ENCODE data around the gene MAK.
"Not testable (repeated sequence)": the region's sequence is repeated elsewhere in the genome, so short reads cannot be mapped to it uniquely, and the experiment has no call there.

Gene MAK

DNA sequence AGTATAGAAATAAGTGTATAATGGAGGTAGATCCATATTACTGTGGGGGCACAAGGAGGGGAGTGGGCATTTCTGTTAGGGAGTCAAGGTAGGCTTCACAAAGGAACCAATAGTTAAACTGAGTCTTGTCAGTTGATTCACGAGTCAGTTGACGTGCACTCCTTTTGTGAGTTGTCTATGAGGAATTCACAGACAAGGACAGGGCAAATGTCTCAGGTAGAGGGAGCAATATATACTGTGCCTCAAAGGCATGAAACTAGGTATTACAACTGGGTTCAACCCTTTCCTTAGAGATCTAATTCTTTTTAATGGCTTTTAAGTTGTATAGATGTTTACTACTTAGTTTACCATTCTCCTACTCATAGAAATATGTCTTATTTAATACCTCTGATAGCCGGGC, 104.5 kb downstream of the MAK start:
- Histone ChIP-seq H3K9me3 (ENCODE audit: control insufficient read depth, insufficient read depth, low read length) (no peaks in the 10 kb centered on the region), H3K4me1 (ENCODE audit: control insufficient read depth, insufficient read depth, low read length) (no peaks in the 10 kb centered on the region), H3K36me3 (ENCODE audit: control insufficient read depth, insufficient read depth, low read length) (peaks cover 3% of the 10 kb centered on the region; the same call in 1 of the 2 replicates), H3K27me3 (ENCODE audit: control insufficient read depth, insufficient read depth, low read length) (no peaks in the 10 kb centered on the region), H3K4me3 (ENCODE audit: low read length) (no peak overlapping the region), H3K27ac (ENCODE audit: low read length) (no peak overlapping the region)
- no peak for DNase-seq (ENCODE audit: low read depth, low spot score)
- no CpG with 5 or more reads among the region's 3 CpGs for WGBS (ENCODE audit: insufficient coverage, insufficient read length)

- no peak overlapping the region for H3K4me3 ChIP-seq (ENCODE audit: low read length)
- H3K9me3 ChIP-seq (ENCODE audit: control insufficient read depth, insufficient read depth, low read length) = no peaks in the 10 kb centered on the region
- no CpG with 5 or more reads among the region's 17 CpGs for WGBS (ENCODE audit: insufficient coverage, insufficient read length)
- DNase-seq (ENCODE audit: low read depth, low spot score) = no peak
- H3K4me1 ChIP-seq (ENCODE audit: control insufficient read depth, insufficient read depth, low read length) = no peaks in the 10 kb centered on the region
- no peak overlapping the region for H3K27ac ChIP-seq (ENCODE audit: low read length)
- H3K36me3 ChIP-seq (ENCODE audit: control insufficient read depth, insufficient read depth, low read length) = peaks cover 4% of the 10 kb centered on the region; the same call in 1 of the 2 replicates
- no peaks in the 10 kb centered on the region for H3K27me3 ChIP-seq (ENCODE audit: control insufficient read depth, insufficient read depth, low read length)
Measured at GRCh38 chr6:10733151-10733715, 105.1 kb downstream of the MAK start.

- no CpG with 5 or more reads among the region's 3 CpGs for WGBS (ENCODE audit: insufficient coverage, insufficient read length)
- no peak for DNase-seq (ENCODE audit: low read depth, low spot score)
- no peaks in the 10 kb centered on the region for H3K27me3 ChIP-seq (ENCODE audit: control insufficient read depth, insufficient read depth, low read length)
- H3K9me3 ChIP-seq (ENCODE audit: control insufficient read depth, insufficient read depth, low read length) = no peaks in the 10 kb centered on the region
- H3K27ac ChIP-seq (ENCODE audit: low read length) = no peak overlapping the region
- no peaks in the 10 kb centered on the region for H3K4me1 ChIP-seq (ENCODE audit: control insufficient read depth, insufficient read depth, low read length)
- H3K36me3 ChIP-seq (ENCODE audit: control insufficient read depth, insufficient read depth, low read length) = peaks cover 5% of the 10 kb centered on the region; the same call in 1 of the 2 replicates
- no peak overlapping the region for H3K4me3 ChIP-seq (ENCODE audit: low read length)
Measured at GRCh38 chr6:10730254-10730653, 108.1 kb downstream of the MAK start.

DNA sequence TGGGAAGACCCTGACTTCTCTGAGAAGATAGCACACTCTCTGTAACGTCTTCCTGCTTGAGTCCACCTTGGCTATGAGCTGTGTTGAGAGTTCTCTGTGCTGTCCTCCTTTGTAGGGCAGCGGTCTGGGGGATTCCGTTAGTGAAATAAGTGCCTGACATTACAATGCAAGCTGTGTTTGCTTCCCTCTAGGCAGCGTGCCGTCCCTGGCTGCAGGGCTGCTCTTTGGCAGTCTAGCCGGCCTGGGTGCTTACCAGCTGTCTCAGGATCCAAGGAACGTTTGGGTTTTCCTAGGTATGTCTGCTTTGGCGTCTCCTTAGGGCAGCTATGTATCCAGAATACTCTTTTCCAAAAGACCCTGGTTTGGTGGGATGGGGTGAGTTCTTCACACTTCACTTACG, 112.6 kb downstream of the MAK start:
- no peaks in the 10 kb centered on the region for H3K27me3 ChIP-seq (ENCODE audit: control insufficient read depth, insufficient read depth, low read length)
- no peak overlapping the region for H3K4me3 ChIP-seq (ENCODE audit: low read length)
- peaks cover 7% of the 10 kb centered on the region; the same call in 1 of the 2 replicates for H3K36me3 ChIP-seq (ENCODE audit: control insufficient read depth, insufficient read depth, low read length)
- WGBS (ENCODE audit: insufficient coverage, insufficient read length) = no CpG with 5 or more reads among the region's 9 CpGs
- no peaks in the 10 kb centered on the region for H3K9me3 ChIP-seq (ENCODE audit: control insufficient read depth, insufficient read depth, low read length)
- H3K4me1 ChIP-seq (ENCODE audit: control insufficient read depth, insufficient read depth, low read length) = peaks cover 2% of the 10 kb centered on the region; the same call in 1 of the 2 replicates
- no peak for DNase-seq (ENCODE audit: low read depth, low spot score)
- no peak overlapping the region for H3K27ac ChIP-seq (ENCODE audit: low read length)

DNA sequence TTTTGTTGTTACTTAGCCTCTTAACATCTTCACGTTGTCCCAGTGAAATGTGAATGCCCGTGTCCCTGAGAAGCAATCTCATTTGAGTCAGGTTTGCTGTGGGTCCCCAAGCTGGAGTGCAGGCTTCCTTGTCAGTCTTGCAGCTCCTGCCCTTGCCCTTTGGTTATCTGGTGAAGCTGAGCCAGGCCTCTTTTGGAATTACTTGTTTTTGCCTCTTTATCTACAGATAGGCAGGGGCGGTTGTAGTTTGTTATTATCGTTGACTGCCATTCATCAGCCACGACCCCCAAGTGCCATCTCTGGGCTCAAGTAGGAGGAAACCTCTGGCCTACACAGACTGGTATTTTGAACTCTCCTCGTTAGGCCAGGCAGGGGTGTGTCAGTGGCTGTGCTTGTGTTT, 113.3 kb downstream of the MAK start:
- no peak overlapping the region for H3K27ac ChIP-seq (ENCODE audit: low read length)

GRCh38 chr6:10723567-10723881, 114.8 kb downstream of the MAK start:
- no peaks in the 10 kb centered on the region for H3K27me3 ChIP-seq (ENCODE audit: control insufficient read depth, insufficient read depth, low read length)
- H3K9me3 ChIP-seq (ENCODE audit: control insufficient read depth, insufficient read depth, low read length) = no peaks in the 10 kb centered on the region; the same call in 1 of the 2 replicates
- peak overlapping the region; percentile 53; the same call in 1 of the 2 replicates for H3K4me3 ChIP-seq (ENCODE audit: low read length)
- no CpG with 5 or more reads among the region's 7 CpGs for WGBS (ENCODE audit: insufficient coverage, insufficient read length)
- H3K4me1 ChIP-seq (ENCODE audit: control insufficient read depth, insufficient read depth, low read length) = peaks cover 2% of the 10 kb centered on the region; the same call in 1 of the 2 replicates
- no peak overlapping the region for H3K27ac ChIP-seq (ENCODE audit: low read length)
- no peak for DNase-seq (ENCODE audit: low read depth, low spot score)
- H3K36me3 ChIP-seq (ENCODE audit: control insufficient read depth, insufficient read depth, low read length) = peaks cover 7% of the 10 kb centered on the region

More for the DNA sequence above, 113.3 kb downstream of the MAK start:
- no peak for DNase-seq (ENCODE audit: low read depth, low spot score)
- Histone ChIP-seq H3K4me1 (ENCODE audit: control insufficient read depth, insufficient read depth, low read length) (peaks cover 2% of the 10 kb centered on the region; the same call in 1 of the 2 replicates), H3K4me3 (ENCODE audit: low read length) (no peak overlapping the region), H3K9me3 (ENCODE audit: control insufficient read depth, insufficient read depth, low read length) (no peaks in the 10 kb centered on the region), H3K36me3 (ENCODE audit: control insufficient read depth, insufficient read depth, low read length) (peaks cover 6% of the 10 kb centered on the region), H3K27me3 (ENCODE audit: control insufficient read depth, insufficient read depth, low read length) (no peaks in the 10 kb centered on the region)
- WGBS (ENCODE audit: insufficient coverage, insufficient read length) = no CpG with 5 or more reads among the region's 6 CpGs

- Histone ChIP-seq H3K4me3 (ENCODE audit: low read length) (peak within 1 kb of the TSS; percentile 53; the same call in 1 of the 2 replicates), H3K27ac (ENCODE audit: low read length) (no peak within 1 kb of the TSS), H3K36me3 (ENCODE audit: control insufficient read depth, insufficient read depth, low read length) (peaks cover 5% of the 10 kb centered on the region), H3K27me3 (ENCODE audit: control insufficient read depth, insufficient read depth, low read length) (no peaks in the 10 kb centered on the region), H3K4me1 (ENCODE audit: control insufficient read depth, insufficient read depth, low read length) (peaks cover 2% of the 10 kb centered on the region; the same call in 1 of the 2 replicates), H3K9me3 (ENCODE audit: control insufficient read depth, insufficient read depth, low read length) (peaks cover 2% of the 10 kb centered on the region; the same call in 1 of the 2 replicates)
- WGBS (ENCODE audit: insufficient coverage, insufficient read length) = no CpG with 5 or more reads among the region's 55 CpGs
- peak; percentile 95 for DNase-seq (ENCODE audit: low read depth, low spot score)
Measured at GRCh38 chr6:10722820-10723566, 115.3 kb downstream of the MAK start, which contains the start of gene TMEM14C. TMEM14C (plus strand) TSS chr6:10723070; CDS start chr6:10724614, 1,544 bp downstream.

DNA sequence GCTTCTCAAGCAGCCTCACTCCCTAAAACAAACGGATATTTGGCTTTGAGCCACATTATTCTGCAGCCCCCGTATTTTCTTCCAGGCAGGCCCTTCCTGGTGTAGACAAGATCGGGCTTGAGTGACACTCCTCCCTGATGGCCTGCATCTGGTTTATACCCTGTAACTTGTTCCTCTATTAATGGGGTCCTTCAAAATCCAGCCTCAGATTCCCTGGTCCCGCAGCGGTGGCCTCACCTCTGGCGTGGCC, 115.8 kb downstream of the MAK start:
- Histone ChIP-seq H3K4me1 (ENCODE audit: control insufficient read depth, insufficient read depth, low read length) (peaks cover 2% of the 10 kb centered on the region; the same call in 1 of the 2 replicates), H3K27me3 (ENCODE audit: control insufficient read depth, insufficient read depth, low read length) (no peaks in the 10 kb centered on the region), H3K27ac (ENCODE audit: low read length) (no peak overlapping the region), H3K9me3 (ENCODE audit: control insufficient read depth, insufficient read depth, low read length) (peaks cover 2% of the 10 kb centered on the region; the same call in 1 of the 2 replicates), H3K36me3 (ENCODE audit: control insufficient read depth, insufficient read depth, low read length) (peaks cover 5% of the 10 kb centered on the region), H3K4me3 (ENCODE audit: low read length) (peak overlapping the region; percentile 53; the same call in 1 of the 2 replicates)
- DNase-seq (ENCODE audit: low read depth, low spot score) = no peak
- WGBS (ENCODE audit: insufficient coverage, insufficient read length) = no CpG with 5 or more reads among the region's 6 CpGs

- peaks cover 2% of the 10 kb centered on the region; the same call in 1 of the 2 replicates for H3K4me1 ChIP-seq (ENCODE audit: control insufficient read depth, insufficient read depth, low read length)
- no CpG with 5 or more reads among the region's 11 CpGs for WGBS (ENCODE audit: insufficient coverage, insufficient read length)
- H3K27ac ChIP-seq (ENCODE audit: low read length) = no peak overlapping the region
- peaks cover 5% of the 10 kb centered on the region for H3K36me3 ChIP-seq (ENCODE audit: control insufficient read depth, insufficient read depth, low read length)
- H3K9me3 ChIP-seq (ENCODE audit: control insufficient read depth, insufficient read depth, low read length) = peaks cover 2% of the 10 kb centered on the region; the same call in 1 of the 2 replicates
- H3K27me3 ChIP-seq (ENCODE audit: control insufficient read depth, insufficient read depth, low read length) = no peaks in the 10 kb centered on the region
- no peak for DNase-seq (ENCODE audit: low read depth, low spot score)
- H3K4me3 ChIP-seq (ENCODE audit: low read length) = no peak overlapping the region
Measured at GRCh38 chr6:10721850-10722569, 116.3 kb downstream of the MAK start.

DNA sequence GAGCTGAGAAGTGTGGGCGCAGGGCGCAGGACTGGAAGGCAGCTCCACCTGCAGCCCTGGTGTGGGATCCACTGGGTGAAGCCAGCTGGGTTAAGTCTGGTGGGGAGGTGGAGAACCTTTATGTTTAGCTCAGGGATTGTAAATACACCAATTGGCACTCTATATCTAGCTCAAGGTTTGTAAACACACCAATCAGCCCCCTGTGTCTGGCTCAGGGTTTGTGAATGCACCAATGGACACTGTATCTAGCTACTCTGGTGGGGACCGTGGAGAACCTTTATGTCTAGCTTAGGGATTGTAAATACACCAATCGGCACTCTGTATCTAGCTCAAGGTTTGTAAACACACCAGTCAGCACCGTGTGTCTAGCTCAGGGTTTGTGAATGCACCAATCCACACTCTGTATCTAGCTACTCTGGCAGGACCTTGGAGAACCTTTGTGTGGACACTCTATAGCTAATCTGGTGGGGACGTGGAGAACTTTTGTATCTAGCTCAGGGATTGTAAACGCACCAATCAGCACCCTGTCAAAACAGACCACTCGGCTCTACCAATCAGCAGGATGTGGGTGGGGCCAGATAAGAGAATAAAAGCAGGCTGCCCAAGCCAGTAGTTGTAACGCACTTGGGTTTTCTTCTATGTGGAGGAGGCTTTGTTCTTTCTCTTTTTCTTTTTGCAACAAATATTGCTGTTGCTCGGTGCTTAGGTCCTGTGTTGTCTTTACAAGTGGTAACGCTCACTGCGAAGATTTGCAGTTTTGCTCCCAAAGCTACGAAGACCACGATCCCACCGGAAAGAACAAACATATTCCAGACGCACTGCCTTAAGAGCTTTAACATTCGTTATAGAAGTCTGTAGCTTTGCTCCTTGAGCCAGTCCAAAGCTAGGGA, 117.1 kb downstream of the MAK start:
- not testable (repeated sequence) for H3K36me3 ChIP-seq (ENCODE audit: control insufficient read depth, insufficient read depth, low read length); H3K27me3 ChIP-seq (ENCODE audit: control insufficient read depth, insufficient read depth, low read length); H3K27ac ChIP-seq (ENCODE audit: low read length); DNase-seq (ENCODE audit: low read depth, low spot score); H3K4me1 ChIP-seq (ENCODE audit: control insufficient read depth, insufficient read depth, low read length); H3K4me3 ChIP-seq (ENCODE audit: low read length); H3K9me3 ChIP-seq (ENCODE audit: control insufficient read depth, insufficient read depth, low read length)
- no CpG with 5 or more reads among the region's 17 CpGs for WGBS (ENCODE audit: insufficient coverage, insufficient read length)

Measured in iPS DF 6.9 (cell line).